Inflammatory macrophage treated with lipopolysaccharide for 4 hours (primary cell): ENCODE measurements around the gene ADCY1.

Experiments used
- DNase-seq: peaks from one replicate; pipeline ENCODE4 v3.0.0-alpha.2; 2020

Gene ADCY1

DNA sequence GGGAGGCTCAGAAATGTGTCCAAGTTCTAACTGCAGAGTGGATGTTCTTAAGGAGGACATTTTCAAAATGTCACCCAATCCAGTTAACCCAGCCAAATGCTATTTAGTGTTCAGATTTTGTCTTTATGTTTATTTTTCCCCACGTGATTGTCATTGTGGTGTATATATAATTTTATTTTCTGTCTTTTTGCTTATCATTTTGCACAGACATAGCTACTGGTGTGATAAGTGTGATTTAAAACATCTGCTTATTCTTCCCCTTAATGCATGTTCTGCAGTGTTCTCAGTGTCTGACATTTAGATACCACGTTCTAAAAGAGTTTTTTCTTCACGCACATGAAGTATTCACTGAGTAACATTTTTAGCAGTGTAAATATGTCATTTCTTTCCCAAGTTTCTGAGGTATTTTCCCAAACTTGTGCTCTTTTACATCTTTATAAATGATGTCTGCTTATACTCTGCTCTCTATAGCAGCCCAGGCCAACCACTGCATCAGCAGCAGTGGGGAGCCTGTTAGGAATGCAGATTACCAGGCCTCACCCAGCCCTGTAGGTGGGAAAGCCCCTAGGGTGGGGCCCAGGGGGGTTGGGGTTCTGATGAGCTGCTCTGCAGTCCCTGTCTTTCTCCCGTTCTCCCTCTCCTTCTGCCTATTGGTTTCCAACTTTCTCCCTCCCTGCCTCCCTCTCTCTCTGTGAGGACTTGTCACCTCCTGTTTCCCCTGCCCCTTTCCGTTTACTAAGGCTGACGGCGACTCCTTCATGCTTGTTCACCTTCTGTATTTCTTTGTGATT lies 20.8 kb downstream of the ADCY1 start:
- no peak for DNase-seq

DNA sequence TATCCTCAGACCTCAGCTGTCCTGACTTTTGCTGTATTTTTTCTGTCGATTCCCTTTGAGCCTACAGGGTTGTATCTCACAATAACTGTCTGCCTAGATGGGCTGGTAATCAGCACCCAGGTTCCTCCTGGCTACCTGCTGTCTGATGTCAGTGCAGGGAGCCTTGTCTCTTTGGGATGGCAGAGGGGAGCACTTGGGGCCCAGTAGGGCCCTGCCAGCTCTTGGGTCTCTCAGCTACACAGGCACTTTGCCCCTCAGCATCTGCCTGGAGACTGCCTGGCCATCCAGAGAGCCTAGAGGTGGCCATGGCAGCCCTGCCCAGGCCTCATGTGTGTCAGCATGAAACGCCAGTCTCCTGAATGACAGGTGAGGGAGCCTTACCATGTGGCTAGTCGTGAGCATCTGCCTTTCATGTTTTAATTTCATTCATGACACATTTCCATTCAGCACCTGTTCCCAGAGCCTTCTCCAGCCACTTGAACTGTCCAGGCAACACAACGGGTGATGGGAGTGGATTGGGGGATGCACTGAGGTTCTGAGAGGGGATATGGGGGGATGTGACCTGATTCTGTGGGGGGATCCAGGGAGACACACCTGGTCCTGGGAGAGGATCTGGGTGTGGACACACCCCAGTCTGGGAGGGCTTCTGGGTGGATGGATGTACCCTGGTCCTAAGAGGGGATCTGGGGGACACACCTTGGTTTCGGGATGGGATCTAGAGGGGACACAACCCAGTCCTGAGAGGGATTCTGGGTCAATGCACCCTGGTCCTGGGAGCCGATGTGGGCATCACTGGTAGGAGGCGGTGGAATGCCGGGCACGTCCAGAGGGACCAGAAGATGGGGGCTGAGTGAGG lies 21.9 kb downstream of the ADCY1 start:
- DNase-seq, result no peak

- DNase-seq, result no peak
Observed at GRCh38 chr7:45596665-45597095, 22.5 kb downstream of the ADCY1 start.

- no peak for DNase-seq
Observed at GRCh38 chr7:45597286-45597984, 23.3 kb downstream of the ADCY1 start.

DNA sequence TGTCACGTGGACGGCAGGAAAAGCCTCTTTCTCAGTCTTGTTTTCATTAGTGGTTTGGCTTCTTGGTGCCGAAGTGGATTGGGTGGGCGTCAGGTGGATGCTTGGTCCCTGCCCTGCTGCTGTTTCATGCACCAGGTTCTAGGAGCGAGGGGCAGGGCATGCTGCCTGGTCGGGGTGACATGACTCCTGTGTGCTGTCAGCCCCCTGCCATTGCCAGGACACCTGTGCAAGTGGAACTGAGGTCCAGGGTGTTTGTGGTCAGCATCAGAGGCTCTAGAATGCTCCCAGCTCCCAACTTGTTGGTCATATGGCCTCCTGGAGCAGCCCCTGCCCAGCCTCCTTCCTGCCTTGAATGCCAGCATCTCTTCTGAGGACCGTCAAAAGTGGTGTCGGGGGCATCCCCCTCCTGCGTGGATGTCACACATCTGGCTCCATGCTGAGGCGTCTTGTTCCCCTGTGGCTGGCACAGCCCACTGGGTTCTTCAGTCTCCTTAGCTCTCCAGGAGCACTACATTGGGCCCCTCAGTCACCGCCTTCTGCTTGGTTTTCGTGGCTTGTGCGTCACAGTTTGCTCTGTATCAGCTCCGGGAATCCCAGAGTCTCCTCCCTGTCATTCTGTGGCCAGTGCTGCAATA lies 24.8 kb downstream of the ADCY1 start:
- no peak for DNase-seq

DNA sequence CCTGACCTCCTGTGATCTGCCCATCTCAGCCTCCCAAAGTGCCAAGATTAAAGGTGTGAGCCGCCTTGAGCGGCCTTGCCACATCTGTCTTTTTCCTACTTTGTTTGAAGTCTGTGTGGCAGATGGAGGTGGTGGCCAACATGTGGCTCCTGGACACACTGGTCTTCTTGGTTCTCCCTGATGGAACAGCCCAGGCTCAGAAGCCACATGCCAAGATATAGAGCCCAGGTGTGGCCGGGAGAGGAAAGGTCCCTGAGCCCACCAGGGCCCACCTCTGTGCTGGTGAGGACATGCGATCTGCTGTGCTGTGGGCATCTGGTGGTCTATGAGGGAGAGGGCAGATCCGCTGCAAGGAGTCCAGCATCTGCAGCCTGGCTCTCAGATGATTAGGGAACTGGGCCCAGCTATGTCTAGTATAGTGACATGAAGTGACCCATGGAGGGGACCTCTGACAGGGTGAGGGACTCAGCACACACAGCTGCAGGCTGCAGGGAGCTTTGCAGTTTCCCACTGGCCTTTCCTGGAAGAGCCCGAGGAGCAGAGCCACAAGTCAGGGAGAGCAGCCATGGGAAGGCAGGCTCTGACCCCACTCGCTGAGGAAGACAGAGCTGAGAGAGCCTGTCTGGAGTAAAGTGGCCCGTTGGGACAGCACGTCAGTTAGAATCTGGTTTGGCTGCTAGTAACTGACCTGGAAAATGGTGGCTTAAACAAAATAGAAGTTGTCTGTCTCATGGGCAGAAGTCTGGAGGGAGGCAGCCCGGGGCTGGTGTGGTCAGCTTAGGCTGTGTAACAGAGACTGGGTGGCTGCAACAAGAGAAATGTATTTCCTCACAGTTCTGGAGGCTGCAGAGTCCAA lies 25.9 kb downstream of the ADCY1 start:
- DNase-seq, result no peak

DNA sequence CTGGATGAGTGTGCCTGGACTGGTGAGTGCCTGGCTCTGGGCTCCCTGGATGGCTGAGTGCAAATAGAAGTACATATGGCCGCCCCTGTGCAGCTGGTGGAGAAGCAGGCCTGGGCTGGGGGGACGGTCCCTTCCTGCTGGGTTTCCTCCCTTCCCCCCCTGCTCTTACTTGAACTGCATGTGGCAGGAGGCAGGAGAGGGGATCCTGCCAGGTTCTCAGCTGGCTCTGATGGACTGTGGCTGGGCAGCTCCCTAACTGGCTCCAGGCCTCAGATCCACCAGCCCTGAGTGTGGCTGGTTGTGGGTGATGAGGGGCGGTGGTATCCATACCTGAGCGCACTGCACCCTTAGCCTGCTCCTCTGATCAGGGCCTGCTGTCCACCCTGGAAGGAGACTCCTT lies 26.9 kb downstream of the ADCY1 start:
- no peak for DNase-seq

DNA sequence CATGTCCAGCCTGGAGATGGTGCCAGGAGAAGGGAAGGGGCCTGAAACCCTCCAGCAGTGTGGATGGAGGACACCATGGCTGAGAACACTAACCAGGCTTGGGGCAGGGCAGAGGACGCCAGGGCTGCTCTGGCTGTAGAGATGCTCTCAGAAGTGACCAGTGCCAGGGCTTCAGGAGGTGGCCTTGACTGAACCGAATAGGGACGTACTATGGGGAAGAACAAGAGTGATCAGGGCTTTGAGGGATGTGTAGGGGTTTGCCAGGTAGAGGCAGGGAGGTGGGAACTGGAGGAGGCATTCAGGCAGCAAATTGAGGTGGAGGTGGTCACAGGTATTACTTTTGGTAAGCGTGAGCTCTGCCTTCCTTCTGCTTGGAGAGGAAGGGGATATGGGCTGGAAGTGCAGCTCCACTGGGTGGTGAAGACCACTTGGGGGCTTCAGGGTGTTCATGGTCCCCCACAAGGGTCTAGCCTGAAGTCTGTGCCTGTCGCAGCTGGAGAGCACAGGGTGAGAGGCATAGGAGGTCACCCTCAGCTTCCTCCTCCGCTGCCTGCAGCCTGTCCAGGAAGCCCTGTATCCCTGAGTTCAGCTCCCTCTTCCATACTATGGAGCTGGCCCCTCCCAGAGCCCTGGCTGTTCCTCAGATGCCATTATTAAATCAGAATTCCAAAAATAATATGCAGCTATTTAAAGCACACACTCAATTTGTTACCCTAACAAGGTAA lies 27.8 kb downstream of the ADCY1 start:
- no peak for DNase-seq

GRCh38 chr7:45606050-45606449 lies 31.9 kb downstream of the ADCY1 start:
- DNase-seq, result no peak

- no peak for DNase-seq
Observed at GRCh38 chr7:45606931-45607330, 32.8 kb downstream of the ADCY1 start.

DNA sequence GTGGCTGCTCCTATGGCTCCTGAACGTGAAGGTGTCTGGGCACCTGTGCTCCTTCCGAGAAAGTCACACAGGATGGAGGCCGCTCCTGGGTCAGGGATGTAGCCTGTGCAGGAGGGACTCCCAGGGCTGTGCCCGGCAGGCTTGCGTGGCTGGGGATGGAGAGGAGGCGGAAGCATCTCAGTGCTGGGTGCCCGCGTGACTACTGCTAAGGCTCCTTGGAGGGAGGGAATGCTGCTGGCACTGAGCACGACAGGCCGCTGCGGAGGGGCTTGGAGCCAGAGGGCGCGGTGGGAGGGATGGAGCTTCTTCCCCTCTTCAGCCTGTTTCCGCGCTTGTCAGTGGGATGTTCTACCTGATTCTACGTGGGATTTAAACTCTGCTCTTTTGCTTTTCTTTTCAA lies 35.0 kb downstream of the ADCY1 start:
- no peak for DNase-seq

GRCh38 chr7:45610019-45610418 lies 35.9 kb downstream of the ADCY1 start:
- no peak for DNase-seq

DNA sequence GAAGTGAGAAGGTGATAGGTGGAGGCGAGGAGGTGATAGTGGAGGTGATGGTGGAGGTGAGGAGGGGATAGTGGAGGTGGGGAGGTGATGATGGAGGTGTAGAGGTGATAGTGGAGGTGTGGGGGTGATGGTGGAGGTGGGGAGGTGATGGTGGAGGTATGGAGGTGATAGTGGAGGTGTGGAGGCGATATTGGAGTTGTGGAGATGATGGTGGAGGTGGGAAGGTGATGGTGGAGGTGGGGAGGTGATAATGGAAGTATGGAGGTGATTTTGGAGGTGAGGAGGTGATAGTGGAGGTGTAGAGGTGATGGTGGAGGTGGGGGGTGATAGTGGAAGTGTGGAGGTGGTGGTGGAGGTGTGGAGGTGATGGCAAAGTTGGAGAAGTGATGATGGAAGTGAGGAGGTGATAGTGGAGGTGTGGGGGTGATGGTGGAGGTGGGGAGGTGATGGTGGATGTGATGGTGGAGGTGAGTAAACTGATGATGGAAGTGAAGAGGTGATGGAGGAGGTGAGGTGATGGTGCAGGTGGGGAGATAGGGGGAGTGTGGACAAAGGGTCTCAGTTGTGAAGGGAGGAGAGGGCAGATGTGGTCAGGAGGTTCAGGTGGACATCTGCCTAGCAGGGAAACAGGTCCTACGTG lies 36.6 kb downstream of the ADCY1 start:
- no peak for DNase-seq

DNA sequence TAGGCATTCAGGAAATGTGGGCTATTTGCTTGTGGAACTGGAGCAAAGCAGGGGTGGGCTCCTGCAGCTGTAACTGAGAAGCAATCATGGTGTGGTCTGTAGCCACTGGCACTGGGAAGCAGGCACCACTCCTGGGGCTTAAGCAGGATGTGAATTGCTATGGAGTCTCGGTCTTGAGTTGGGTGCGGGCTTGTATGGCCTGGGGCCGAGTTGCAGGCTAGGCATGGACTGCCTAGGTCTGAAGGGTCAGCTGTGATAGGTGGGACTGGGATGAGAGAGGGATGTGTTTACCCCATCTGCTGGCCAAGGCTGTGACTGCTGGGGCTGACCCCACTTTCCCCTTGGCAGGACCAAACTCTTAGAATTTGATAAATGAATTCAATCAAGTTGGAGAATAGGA lies 43.0 kb downstream of the ADCY1 start:
- no peak for DNase-seq

GRCh38 chr7:45622058-45622457 lies 47.9 kb downstream of the ADCY1 start:
- DNase-seq, result no peak

- no peak for DNase-seq
Observed at GRCh38 chr7:45623157-45623556, 49.0 kb downstream of the ADCY1 start.

DNA sequence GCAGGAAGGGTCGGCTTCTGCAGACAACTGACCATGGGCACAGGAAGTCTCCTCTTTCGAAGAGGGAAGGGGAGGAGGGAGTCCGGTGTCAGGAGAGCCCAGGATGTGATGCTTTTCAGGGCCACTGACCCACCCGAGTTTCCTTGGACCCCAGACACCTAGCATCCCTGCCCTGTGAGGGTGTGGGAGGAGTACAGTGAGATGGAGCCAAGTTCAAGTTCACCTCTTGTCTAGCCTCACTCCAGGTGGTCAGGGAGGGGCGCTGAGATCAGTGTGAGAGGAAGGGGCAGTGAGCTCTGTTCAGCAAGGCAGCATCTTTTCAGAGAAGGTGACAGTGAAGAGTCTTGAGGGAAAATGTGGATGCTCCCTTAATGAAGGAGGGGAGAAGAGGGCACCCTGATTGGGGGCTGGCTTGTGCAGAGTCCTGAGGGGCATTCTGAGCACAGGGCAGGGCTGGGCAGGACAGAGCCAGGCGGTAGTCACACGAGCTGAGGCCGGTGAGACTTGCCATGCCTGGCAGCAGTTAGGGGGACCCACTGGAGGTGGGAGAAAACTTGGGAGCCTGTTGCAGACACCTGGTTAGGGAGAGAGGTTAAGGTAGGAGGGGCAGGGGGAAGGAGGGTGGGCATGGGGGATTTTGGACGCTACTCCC lies 49.7 kb downstream of the ADCY1 start:
- DNase-seq, result no peak

DNA sequence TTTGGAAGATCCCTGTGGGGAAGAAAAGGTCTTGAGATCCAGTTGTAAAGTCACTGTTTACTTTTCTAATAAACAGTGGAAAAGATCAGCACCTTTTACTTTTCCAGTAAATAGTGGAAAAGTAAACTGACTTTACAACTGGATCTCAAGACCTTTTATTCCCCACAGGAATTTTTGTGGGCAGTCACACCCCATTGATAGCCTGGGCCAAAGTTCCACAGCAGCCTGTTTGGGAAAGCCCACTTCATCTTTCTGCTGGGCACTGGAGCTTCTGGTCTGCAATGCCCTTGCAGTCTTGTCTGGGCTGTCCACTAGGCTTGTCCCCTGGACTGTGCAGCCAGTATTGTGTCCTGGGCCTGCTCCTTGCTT lies 50.2 kb downstream of the ADCY1 start:
- DNase-seq, result no peak

DNA sequence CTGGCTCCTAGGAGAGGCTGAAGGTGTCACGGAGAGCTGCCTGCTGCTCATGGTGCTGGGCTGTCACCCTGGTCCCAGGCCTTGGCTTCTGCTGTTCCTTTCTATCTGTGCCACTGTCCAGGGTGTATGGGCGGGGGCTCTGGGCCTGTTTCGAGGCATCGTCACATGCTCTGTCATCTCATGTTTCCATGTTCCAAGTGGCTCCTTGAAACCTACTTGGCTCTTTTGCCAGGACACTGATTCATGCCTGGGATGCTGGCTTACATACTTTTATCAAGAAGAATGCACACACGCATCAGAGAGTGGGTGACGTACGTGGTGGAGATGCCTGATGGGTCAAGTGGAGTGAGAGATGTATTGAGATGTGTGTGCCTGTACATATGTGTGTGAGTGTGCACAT lies 50.9 kb downstream of the ADCY1 start:
- DNase-seq, result no peak

DNA sequence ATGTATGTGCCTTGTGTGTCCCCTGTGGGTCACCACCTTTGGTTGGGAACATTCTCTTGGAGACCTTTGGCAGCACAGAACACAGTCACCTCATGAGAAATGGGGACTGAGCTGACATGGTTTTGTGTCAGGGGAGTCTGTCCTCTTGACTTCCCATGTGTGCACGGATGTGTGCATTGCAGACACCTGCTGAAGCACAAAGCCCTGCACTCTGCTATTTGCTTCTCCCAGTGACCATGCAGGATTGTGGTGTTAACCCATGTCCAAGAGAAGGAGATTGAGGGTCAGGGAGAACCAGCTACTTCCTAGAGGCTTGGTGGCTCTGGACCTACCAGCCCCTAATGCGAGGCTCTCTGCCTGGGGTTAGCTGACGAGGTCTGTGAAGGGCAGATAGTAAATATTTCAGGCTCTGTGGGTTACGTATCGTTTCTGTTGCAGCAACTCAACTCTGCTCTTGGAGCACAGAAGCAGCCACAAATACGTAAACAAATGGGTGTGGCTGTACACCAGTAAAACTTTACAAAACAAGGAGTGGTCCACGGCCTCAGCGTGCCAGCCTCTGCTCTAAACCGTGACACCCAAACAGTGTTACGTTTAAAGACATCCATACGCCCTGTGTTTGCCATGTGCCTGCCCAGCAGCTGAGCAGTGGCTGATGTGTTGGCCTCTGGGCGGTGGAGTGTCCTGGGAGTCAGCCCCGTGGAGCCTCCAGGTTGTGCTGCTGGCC lies 51.7 kb downstream of the ADCY1 start:
- DNase-seq, result no peak
